Measurements from ENCODE around the gene ZNF776.

DNA sequence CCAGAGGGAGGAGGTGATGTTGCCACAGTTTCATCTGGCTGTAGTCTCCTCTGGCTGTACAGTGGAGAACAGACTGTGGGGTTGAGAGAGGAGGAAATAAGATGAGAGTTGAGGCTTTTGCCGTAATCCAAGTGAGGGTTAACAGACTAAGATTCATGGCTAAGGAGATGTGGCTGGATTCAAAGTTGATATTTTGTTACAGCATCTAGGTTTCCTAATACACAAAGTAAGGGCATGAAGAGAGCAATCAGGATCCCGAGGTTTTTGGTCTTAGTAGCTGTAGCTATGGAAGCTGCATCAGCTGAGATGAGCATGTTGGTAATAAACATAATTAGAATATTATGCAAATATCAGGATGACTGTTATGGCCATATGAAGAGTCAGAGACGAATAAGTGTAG is 1.4 kb downstream of the ZNF776 start:
- no peak for TF ChIP-seq FOXM1 (IDR thresholded peaks at IDR 0.05; ENCODE audit: borderline replicate concordance)
- TF ChIP-seq ZNF384 (IDR thresholded peaks at IDR 0.05): no peak
- TF ChIP-seq SUZ12 (IDR thresholded peaks at IDR 0.05): no peak
- TF ChIP-seq BHLHE40 (IDR thresholded peaks at IDR 0.05; ENCODE audit: borderline replicate concordance): no peak
- no peak for TF ChIP-seq NFRKB (IDR thresholded peaks at IDR 0.05)
- no peak for TF ChIP-seq TARDBP (IDR thresholded peaks at IDR 0.05)
- TF ChIP-seq ELF4 (IDR thresholded peaks at IDR 0.05): no peak
